Measurements from ENCODE around the gene RBMS3.

The RBMS3 gene

DNA sequence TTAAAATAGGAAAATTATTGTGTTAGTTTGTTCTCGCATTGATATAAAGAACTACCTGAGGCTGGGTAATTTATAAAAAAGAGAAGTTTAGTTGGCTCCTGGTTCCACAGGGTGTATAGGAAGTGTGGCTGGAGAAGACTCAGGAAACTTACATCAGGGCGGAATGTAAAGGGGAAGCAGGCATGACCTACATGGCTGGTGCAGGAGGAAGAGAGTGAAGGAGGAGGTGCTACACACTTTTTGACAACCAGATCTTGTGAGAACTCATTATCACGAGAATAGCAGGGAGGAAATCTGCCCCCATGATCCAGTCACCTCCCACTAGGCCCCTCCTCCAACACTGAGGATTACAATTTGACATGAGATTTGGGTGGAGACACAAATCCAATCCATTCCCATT is 490.7 kb downstream of the RBMS3 start:
- POLR2A ChIA-PET = no interaction called here

DNA sequence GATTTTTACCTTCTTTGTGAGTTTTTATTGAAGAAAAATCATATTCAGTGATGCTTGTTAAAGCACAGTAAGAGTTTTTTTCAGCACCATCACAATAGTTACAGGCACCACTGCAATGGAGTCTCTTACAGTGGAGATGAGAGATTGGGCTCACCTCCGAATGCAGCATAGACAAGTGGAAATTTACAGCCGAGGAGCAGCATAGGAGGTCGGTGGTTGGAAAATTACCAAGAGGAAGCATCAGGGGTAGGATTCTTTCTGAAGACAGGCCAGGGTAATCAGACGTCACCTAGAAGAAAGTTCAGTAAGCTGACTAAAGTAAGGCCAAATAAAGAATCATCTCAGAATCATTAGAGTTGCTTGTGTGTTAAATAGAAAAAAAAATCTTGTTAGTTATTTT is 491.6 kb downstream of the RBMS3 start:
- no peak for DNase-seq (ENCODE audit: extremely low spot score)
- POLR2A ChIA-PET = no interaction called here
- CTCF ChIA-PET = no interaction called here
- TF ChIP-seq, protein P1, sequence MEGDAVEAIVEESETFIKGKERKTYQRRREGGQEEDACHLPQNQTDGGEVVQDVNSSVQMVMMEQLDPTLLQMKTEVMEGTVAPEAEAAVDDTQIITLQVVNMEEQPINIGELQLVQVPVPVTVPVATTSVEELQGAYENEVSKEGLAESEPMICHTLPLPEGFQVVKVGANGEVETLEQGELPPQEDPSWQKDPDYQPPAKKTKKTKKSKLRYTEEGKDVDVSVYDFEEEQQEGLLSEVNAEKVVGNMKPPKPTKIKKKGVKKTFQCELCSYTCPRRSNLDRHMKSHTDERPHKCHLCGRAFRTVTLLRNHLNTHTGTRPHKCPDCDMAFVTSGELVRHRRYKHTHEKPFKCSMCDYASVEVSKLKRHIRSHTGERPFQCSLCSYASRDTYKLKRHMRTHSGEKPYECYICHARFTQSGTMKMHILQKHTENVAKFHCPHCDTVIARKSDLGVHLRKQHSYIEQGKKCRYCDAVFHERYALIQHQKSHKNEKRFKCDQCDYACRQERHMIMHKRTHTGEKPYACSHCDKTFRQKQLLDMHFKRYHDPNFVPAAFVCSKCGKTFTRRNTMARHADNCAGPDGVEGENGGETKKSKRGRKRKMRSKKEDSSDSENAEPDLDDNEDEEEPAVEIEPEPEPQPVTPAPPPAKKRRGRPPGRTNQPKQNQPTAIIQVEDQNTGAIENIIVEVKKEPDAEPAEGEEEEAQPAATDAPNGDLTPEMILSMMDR (IDR thresholded peaks at IDR 0.05; ENCODE audit: control extremely low read depth, extremely low read depth, low read depth, missing control alignments) = no peak

More for the DNA sequence above, 490.7 kb downstream of the RBMS3 start:
- TF ChIP-seq, protein P1 (IDR thresholded peaks at IDR 0.05; ENCODE audit: control extremely low read depth, extremely low read depth, low read depth, missing control alignments) = no peak
- no peak for DNase-seq (ENCODE audit: extremely low spot score)
- CTCF ChIA-PET = no interaction called here

DNA sequence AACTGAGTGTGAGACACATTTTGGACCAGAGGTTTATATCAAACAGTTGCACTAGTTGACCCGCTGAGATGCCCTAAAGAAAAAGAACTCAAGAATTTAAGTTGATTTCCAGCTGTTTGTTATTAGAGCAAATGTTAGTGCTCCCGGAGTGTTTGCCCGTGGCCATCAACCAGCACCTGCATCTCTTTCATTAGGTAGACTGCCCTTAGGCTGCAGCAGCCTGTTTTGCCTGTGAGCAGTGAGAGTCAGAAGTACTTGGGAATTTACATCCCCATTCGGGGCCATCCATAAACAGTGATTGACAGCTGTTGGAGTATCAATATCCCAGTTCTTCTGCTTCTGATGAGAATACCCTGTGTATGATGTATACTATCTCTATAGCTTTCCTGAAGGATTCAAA is 492.6 kb downstream of the RBMS3 start:
- CTCF ChIA-PET = interaction anchor here (0.6 kb wide), 1 partner anchor 10 kb away, joined by 3 read pairs; no protein-coding TSS in a partner anchor
- DNase-seq (ENCODE audit: extremely low spot score) = no peak
- TF ChIP-seq, protein P1 (IDR thresholded peaks at IDR 0.05; ENCODE audit: control extremely low read depth, extremely low read depth, low read depth, missing control alignments) = no peak
- POLR2A ChIA-PET = no interaction called here

DNA sequence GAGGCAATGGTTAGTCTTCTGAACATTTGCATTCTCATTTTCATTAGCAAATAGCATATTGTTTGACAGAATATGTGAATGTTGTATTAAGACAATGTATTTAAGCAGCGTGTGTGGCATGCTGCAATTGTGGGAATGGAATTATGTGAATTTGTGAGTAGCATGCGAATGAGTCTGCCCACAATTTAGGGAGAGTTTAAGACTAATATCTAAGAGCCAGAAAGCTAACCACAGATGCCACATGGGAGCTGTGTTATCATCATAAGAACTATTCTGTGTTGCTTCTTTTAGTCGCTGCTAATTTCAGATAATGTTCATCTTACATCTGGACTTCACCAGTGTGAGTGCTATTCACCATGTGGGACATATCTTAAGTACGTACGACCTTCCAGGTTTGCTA is 494.5 kb downstream of the RBMS3 start:
- CTCF ChIA-PET = no interaction called here
- DNase-seq (ENCODE audit: extremely low spot score) = no peak

DNA sequence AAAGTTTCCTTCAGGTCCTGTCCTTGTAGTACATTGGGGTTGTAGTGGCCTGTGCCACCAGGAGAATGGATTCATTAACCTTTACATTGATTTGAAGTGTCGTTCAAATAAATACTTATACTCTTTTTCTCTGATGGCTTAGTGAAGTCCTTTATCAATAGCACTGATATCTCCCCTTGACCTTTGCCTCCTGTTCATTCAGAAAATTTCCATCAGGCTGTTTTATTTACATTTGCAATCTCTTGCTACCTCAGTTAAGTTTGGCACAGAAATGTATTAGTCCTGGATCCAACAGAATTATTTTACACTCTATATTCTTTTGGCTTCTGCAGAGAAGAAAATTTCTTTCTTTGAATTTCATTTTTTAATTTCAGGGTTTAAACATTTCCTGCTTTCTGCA is 497.0 kb downstream of the RBMS3 start:
- CTCF ChIA-PET = no interaction called here
- POLR2A ChIA-PET = no interaction called here
- TF ChIP-seq, protein P1 (IDR thresholded peaks at IDR 0.05; ENCODE audit: control extremely low read depth, extremely low read depth, low read depth, missing control alignments) = no peak
- no peak for DNase-seq (ENCODE audit: extremely low spot score)

More for the DNA sequence above, 494.5 kb downstream of the RBMS3 start:
- TF ChIP-seq, protein P1 (IDR thresholded peaks at IDR 0.05; ENCODE audit: control extremely low read depth, extremely low read depth, low read depth, missing control alignments) = no peak
- POLR2A ChIA-PET = no interaction called here

DNA sequence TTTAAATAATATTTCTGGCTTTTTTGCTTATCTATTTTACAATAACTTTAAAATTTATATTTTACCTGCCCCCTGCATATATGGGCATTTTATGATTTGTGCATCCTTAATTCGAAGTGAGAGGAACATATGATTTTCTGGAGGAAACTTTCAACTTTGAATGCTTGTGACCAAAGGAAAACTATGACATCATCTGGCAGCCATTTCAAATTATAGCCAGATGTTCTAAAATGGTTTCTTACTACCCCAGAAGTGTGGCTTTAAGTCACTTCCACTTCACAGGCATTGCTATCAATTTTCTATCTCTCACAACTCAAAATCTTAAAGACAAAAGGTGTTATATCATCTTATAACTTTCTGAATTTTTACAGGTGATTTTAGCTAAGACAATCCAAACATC is 508.8 kb downstream of the RBMS3 start:
- ChIA-PET POLR2A (no interaction called here), CTCF (no interaction called here)
- no peak for DNase-seq (ENCODE audit: extremely low spot score)
- TF ChIP-seq, protein P1 (IDR thresholded peaks at IDR 0.05; ENCODE audit: control extremely low read depth, extremely low read depth, low read depth, missing control alignments) = no peak

DNA sequence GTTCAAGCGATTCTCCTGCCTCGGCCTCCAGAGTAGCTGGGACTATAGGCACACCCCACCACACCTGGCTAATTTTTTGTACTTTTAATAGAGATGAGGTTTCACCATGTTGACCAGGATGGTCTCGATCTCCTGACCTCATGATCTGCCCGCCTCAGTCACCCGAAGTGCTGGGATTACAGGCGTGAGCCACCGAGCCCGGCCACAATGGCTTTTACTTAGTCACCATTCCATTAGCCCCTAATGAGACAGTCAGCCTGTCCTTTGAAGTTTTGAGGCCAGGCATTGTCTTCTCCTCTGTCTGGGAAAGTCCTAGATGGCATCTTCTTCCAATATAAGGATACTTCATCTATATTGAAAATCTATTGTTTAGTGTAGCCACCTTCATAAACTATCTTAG is 515.9 kb downstream of the RBMS3 start:
- TF ChIP-seq, protein P1 (IDR thresholded peaks at IDR 0.05; ENCODE audit: control extremely low read depth, extremely low read depth, low read depth, missing control alignments) = no peak
- DNase-seq (ENCODE audit: extremely low spot score) = no peak
- CTCF ChIA-PET = interaction anchor here (1.8 kb wide), 1 partner anchor 9 kb away, joined by 7 read pairs; no protein-coding TSS in a partner anchor
- POLR2A ChIA-PET = no interaction called here

All from GM10248 (cell line).